GM21528 (cell line): ENCODE measurements around the gene LSM4.

ENCODE experiments used
- ATAC-seq: cut with Tn5 transposase; IDR thresholded peaks from one replicate; pipeline ENCODE4 v1.9.1; 2021; ENCODE audit warnings: mild to moderate bottlenecking, moderate library complexity; ENCODE audit not compliant: unreplicated experiment, low FRiP score

LSM4 gene

DNA sequence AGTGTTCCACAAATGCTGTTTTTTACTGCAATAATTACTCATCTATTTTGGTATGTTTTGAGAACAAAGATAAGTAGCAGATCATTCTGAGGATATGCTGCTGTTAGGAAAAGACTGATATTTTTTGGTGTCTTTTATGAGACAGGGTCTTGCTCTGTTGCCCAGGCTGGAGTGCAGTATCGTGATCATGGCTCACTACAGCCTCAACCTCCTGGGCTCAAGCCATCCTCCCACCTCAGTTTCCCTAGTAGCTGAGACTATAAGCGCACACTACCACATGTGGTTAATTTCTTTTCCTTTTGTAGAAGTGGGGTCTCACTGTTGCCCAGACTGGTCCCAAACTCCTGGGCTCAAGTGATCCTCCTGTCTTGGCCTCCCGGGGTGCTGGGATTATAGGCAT is 9.5 kb downstream of the LSM4 start:
- no peak for ATAC-seq

GRCh38 chr19:18312092-18312534 is 10.8 kb downstream of the LSM4 start:
- ATAC-seq = no peak

DNA sequence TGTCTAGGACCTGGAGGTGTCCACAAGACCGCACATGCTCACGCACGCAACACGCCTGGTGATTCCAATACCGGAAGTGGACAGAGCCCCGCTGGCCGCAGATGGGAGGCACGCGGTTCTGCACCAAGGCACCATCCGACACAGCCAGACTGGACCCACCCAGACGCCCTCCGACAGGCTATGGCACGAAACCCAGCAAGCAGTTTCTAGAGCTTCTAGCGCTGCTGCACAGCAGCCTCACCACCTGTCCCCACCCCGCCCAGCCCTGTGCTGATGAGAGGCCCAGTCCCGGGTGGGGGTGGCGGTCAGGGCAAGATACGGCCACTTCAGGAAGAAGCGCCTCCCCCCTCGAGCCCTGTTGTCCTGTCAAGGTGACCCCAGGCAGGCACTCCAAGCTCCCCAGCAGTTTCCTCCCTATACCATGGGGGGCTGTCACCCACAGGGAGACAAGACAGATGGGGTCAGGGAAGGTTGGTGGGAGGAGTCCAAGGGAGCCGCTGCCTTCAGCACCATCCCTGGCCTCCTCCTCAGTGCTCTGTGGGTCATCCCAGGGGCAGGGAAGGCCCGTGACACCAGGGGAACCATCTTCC is 11.3 kb downstream of the LSM4 start:
- ATAC-seq = no peak

- no peak for ATAC-seq
These were observed 11.9 kb downstream of the LSM4 start for GRCh38 chr19:18310966-18311365.

DNA sequence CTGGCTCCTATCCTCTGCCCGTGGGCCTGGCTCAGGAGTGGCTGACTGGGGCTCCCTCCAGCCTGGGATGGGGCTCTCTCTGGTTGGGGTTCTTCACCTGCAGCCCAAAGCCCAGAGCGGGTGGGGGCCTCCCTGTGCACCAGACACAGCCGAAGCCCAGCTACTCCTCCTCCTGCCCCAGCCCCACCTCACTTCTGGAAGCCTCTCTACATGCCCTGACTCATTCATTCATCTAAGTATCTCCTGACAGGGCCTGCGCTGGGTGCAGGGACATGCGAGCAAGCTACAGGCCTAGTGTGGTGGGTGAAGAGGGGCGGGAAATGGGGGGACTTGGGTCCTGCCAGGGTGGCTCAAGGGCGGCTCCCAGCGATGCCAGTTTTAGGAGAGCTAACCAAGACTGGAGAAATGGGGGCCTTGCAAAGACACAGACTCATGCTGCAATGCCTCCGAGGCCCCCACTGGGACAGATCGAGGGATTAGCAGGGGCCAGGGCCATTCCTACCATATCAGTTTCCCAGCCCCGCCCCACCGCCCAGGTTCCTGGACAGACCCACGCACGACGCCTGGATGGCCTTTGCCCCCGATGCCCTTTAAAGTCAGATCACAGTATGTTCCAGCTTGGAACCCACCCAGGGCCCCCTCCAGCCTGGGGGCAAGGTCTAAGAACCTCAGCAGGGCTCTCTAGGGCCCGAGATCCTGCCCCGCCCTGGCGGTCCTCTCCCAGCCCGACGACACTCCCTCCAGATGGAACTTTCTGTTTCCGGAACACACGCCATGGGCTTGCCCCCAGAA is 12.6 kb downstream of the LSM4 start:
- ATAC-seq = no peak

DNA sequence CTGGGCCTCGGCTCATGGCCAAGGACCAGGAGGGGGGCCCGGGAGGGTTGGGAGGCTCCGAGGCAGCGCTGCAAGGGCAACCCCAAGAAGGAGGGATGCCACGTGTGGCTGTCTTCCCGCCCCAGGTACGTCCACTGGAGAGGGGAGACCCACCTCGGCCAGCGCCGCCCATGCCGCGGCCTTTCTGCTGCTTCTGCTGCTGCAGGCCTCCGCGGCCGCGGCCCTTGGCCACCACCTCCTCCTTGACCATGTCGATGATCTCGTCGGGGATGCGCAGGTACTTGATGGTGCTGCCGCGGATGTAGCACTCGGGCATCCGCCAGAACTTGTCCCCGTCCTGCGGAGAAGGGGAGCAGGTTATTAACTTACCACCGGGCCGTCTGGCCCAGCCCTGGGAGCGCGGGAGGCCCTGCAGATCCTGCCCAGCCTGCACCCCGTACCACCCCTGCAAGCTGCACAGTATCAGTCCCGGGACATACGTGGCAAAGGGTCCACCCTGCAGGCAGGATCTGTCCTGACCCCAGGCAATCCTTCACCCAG is 13.3 kb downstream of the LSM4 start:
- ATAC-seq = no peak

- ATAC-seq = no peak
These were observed 13.9 kb downstream of the LSM4 start for GRCh38 chr19:18308948-18309325.

DNA sequence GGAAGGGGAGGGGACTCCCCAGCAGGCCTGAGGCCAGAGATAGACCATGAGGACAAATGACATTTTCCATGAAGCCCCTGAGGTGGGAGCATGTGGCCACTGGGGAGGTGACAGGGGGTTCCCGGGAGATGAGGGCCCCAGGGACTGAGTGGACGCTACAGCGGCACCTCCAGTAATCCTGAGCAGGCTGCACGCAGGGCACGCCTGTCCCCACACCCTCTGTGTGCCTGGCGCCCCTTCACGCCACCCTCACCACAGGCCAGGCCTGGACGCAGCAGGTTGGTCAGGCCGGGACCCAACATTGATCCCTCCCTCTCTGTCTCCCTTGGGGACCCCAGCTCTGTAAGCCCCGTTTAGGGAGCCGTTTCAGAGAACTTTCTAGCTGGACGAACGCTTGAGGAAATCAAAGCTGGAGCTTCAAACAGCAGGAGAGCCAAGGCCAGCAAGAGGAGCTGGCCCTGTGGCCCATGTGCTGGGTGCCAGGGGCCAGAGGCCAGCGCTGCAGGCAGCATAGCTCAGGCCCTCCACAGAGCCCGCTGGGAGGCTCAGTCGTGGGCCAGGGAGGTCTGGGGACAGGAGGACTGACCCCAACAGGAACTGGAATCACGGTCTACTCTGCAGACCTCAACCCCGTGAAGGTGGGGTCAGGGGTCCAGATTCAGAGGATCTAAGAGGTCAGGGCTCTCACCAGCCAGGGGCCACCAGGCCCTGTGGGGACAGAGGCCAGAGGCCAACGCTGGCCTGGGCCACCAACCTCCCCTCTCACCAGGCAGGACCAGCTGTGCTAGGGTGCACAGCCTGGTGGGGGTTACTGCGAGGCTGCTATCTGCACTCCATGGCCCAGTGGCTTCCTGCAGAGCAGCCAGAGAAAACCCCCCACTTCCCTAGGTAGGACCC is 14.6 kb downstream of the LSM4 start:
- no peak for ATAC-seq

DNA sequence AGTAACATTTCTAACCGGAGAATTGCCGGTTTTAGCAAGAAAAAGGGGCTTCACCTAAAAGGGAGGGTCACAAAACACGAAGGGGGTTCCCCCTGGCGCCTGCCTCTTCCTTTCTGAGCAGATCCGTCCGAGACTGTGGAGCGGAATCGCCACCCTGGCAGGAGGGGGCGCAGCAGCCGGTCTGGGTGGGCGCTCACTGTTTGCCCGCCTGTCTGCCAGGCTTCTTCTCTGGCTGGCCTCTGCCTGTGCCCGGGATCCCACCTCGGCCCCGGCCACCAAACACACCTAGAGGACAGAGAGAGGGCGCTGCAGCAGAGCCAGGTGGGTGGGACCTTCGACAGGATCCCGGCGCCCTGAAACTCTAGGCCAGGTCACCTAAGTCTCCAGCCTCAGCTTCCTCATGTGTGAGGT is 15.6 kb downstream of the LSM4 start:
- ATAC-seq = no peak

GRCh38 chr19:18306888-18307260 is 16.0 kb downstream of the LSM4 start:
- ATAC-seq = no peak

DNA sequence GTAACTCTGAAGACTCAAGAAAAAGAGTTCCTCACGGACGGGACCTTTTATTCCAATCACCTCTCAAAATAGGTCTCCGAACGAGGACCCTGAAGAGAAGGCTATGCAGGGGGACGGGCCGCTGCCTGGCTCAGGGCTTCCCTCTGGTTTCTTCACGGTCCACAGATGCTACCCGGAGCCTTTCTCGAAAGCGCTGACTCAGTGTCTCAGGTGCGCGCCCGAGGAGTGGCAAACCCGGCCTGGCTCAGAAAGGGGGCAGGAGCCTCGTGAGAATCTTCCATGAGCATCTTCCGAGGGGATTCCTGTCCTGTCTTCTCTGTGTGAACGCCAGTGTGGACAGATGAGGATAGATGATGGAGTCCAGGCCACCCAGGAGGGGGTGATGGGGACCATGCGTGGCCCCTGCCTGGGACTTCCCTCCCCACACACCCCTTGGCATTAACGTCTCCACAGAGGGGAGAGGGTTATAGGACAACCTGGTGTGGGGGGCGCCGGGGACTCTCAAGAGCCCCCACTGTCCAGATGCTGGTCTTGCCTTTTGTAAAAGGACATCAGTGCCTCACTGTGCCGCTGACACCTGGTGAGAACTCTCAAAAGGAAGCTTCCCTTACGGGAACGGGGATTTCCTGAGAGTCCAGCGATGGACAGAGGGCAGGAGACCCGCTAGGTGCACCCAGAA is 16.5 kb downstream of the LSM4 start:
- no peak for ATAC-seq

- no peak for ATAC-seq
These were observed 18.2 kb downstream of the LSM4 start for GRCh38 chr19:18304458-18305310.

- ATAC-seq = no peak
These were observed 18.7 kb downstream of the LSM4 start for GRCh38 chr19:18304208-18304457.

DNA sequence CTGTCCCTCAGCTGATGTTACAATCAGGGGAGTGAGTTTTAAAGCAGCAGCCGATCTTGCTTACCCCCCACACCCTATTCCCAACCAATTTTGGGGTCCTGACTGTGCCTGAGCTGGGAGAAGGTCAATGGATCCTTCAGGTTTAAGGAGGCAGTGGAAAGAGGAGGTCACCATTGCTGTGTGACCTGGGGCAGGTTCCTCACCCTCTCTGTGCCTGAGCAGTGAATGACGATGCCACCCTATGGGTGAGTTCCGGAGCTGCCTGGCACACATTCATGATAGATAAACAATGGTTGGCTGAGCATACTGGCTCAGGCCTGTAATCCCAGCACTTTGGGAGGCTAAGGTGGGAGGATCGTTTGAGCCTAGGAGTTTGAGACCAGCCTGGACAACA is 21.2 kb downstream of the LSM4 start:
- no peak for ATAC-seq

DNA sequence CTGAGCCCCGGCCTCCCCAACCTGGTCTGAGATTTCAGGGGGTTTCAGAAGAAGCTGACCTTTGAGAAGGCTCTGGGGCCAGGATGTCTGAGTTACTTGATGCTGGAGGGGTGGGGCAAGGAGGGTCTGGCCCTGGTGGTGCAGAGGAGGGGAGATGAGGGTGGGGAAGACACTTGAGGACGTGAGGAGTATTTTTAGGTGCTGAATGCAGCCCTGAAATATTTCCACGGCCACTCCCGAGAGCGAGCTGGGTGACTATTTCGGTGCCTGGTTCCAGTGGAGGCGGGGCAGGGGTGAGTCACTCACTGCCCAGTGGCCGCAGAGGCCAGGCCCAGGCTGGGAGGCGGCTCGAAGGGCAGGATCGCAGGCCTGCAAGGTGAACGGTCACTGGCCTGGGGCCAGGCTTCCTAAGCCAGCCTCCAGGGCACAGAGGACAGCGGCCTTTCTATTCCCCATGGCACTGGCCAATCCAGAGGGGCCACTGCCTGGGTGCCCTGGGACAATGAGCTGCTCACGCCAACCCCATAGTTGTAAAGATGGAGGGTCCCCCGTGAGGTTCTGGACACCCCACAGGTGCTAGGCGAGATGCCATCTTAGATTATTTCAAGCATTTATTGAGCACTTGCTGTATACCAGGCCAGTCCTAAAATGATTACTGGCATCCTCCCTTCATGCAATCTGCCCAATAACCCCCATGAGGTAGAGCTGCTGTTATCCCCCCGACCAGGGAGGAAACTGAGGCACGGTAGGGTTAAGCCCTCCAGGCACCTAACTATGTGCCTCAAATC is 21.8 kb downstream of the LSM4 start:
- no peak for ATAC-seq

DNA sequence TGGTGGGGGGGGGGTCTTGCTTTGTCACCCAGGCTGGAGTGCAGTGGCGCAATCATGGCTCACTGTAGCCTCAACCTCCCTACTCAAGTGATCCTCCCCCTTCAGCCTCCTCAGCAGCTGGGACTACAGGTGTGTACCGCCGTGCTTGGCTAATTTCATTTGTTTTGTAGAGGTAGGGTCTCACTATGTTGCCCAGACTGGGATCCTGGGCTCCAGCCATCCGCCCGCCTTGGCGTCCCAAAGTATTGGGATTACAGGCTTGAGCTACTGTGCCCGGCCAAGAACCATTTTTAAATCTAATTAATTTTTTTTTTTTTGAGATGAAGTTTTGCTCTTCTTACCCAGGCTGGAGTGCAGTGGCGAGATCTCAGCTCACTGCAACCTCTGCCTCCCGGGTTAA is 23.2 kb downstream of the LSM4 start:
- ATAC-seq = no peak

GRCh38 chr19:18298601-18299000 is 24.3 kb downstream of the LSM4 start:
- ATAC-seq = no peak

DNA sequence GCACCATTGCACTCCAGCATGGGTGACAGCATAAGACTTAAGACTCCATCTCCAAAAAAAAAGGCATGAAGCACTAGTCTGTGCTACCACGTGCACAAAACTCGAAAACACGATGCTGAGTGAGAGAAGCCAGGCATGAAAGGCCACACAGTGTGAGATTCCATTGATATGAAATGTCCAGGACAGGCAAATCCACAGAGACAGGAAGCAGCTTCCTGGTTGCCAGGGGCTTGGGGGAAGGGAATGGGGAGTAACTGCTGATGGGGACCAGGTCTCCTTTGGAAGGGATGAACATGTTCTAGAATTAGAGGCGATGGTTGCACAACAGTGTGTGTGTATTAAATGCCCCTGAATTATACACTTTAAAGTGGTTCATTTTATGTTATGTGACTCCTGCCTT is 25.6 kb downstream of the LSM4 start:
- no peak for ATAC-seq

DNA sequence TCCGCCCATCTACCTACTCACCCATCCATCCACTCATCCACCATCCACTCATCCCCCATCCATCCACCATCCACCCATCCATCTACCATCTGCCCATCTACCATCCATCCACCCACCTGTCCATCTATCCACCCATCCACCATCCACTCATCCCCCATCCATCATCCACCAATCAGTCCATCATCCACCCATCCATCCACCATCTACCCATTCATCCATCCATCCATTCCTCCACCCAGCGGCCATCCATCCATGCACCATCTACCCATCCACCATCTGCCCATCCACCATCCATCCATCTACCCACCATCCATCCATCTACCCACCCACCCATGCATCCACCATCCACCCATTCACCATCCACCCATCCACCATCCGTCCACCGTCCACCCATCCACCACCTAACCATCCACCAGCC is 27.8 kb downstream of the LSM4 start:
- no peak for ATAC-seq
